ENCODE data around the gene OR7G2.

Gene OR7G2

DNA sequence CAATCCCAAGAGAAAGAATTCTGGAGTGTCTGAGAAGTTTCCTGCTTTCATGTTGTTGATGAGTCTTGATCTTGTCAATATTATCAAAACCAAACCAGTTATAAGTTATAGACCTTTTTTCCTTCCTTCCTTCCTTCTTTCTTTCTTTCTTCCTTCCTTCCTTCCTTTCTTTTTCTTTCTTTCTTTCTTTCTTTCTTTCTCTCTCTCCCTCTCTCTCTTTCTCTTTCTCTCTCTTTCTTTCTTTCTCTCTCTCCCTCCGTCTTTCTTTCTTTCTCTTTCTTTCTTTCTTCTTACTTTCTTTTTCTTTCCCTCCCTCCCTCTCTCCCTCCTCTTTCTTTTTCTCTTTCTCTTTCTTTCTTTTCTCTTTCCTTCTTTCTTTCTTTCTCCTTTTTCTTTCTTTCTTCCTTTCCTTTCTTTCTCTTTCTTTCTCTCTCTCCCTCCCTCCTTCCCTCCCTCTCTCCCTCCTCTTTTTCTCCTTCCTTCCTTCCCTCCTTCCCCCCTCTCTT lies 19.7 kb upstream of the OR7G2 start, which contains the start of gene OR7G3:
Gene OR7G3 (minus strand): TSS at position 51 of the 506 bp plus-strand sequence. CDS start 0 bp downstream, at position 51.
- TF ChIP-seq ZFX (IDR thresholded peaks at IDR 0.05; ENCODE audit: borderline replicate concordance), result no peak
- H3K27ac ChIP-seq, result no peak within 1 kb of the TSS

DNA sequence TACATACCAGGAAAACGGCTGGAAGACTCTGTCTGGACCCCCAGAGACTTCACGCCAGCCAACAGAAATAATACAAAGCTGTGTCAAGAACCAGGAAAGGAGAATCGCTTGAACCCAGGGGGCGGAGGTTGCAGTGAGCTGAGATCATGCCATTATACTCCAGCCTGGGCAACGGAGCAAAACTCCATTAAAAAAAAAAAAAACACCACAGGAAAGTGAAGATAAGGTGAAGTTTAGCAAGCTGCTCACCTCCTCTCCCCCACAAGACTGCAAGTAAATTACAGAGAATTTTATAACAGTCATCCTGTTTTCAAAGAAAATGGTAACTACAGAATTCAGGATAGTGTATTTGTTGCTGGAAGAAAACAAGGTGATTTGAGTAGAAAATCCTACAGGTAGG lies 9.3 kb upstream of the OR7G2 start:
- TF ChIP-seq, protein P1, sequence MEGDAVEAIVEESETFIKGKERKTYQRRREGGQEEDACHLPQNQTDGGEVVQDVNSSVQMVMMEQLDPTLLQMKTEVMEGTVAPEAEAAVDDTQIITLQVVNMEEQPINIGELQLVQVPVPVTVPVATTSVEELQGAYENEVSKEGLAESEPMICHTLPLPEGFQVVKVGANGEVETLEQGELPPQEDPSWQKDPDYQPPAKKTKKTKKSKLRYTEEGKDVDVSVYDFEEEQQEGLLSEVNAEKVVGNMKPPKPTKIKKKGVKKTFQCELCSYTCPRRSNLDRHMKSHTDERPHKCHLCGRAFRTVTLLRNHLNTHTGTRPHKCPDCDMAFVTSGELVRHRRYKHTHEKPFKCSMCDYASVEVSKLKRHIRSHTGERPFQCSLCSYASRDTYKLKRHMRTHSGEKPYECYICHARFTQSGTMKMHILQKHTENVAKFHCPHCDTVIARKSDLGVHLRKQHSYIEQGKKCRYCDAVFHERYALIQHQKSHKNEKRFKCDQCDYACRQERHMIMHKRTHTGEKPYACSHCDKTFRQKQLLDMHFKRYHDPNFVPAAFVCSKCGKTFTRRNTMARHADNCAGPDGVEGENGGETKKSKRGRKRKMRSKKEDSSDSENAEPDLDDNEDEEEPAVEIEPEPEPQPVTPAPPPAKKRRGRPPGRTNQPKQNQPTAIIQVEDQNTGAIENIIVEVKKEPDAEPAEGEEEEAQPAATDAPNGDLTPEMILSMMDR (IDR thresholded peaks at IDR 0.05), result no peak
- no peak for TF ChIP-seq ZFX (IDR thresholded peaks at IDR 0.05; ENCODE audit: borderline replicate concordance)
- H3K27ac ChIP-seq, result no peak overlapping the region

DNA sequence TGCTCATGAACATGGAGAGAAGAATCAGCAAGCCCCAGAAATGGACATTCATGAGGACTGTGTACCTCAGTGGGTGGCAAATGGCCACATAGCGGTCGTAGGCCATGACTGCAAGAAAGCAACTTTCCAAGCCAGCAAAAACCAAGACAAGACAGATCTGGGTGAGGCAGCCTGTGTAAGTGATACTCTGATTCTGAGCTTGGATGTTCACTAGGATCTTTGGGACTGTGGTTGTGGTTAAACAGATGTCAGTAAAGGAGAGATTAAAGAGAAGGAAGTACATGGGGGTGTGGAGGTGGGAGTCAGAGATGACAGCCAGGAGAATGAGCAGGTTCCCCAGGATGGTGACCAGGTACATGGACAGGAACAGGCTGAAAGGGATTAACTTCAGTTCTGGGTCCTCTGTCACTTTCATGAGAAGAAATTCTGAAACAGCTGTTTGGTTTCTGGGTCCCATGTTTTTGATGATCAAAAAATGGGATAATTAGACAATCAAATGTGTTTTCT lies 8.1 kb upstream of the OR7G2 start, which contains the start of gene OR7G1:
Gene OR7G1 (minus strand): TSS at position 457 of the 507 bp plus-strand sequence. CDS start 0 bp downstream, at position 457.
- no peak for TF ChIP-seq ZFX (IDR thresholded peaks at IDR 0.05; ENCODE audit: borderline replicate concordance)
- TF ChIP-seq, protein P1 (IDR thresholded peaks at IDR 0.05), result no peak

DNA sequence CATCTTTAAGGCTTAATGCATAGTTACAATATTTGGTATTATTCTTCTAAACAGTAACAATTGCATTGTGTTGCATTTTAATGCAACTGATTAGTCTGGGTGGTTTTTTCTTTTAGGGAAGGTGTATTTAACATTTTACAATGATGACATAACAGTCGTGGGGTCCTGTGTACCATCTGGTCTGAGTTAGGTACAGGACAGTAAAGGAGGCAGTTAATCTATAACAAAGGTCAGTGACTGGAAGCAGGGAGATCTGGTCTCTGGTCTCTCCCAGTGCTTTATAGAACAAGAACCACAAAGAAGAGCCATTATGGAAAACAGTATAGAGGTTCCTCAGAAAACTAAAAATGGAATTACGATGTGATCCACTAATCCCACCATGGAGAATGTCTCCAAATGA lies 2.7 kb upstream of the OR7G2 start:
- TF ChIP-seq, protein P1 (IDR thresholded peaks at IDR 0.05), result no peak
- TF ChIP-seq ZFX (IDR thresholded peaks at IDR 0.05; ENCODE audit: borderline replicate concordance), result no peak
- no peak overlapping the region for H3K27ac ChIP-seq

More for the DNA sequence above, 8.1 kb upstream of the OR7G2 start, which contains the start of gene OR7G1:
- no peak within 1 kb of the TSS for H3K27ac ChIP-seq

DNA sequence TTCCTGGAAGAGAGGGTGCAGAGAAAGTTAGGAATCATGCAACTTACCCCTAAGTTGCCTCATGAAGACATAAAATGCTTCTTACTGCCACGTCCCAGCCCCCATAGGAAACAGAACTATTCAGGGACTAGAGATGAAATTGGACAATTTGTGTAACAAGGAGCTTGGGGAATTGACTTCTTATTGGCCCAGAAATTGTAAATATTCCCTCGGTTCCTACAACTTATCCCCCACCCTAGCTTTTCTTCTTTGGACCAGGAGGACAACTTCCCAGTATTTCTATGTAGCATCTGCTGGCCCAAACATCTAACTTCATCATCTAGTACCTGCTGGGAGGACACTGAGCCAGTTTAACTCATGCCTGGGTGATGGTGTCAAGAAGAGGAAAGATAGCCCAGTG lies 20.5 kb downstream of the OR7G2 start, which contains the start of gene OR1M1:
Gene OR1M1 (plus strand): TSS at position 301 of the 400 bp plus-strand sequence. CDS start 6,184 bp downstream, outside the sequence.
- TF ChIP-seq, protein P1 (IDR thresholded peaks at IDR 0.05), result no peak
- TF ChIP-seq ZFX (IDR thresholded peaks at IDR 0.05; ENCODE audit: borderline replicate concordance), result no peak
- no peak within 1 kb of the TSS for H3K27ac ChIP-seq

DNA sequence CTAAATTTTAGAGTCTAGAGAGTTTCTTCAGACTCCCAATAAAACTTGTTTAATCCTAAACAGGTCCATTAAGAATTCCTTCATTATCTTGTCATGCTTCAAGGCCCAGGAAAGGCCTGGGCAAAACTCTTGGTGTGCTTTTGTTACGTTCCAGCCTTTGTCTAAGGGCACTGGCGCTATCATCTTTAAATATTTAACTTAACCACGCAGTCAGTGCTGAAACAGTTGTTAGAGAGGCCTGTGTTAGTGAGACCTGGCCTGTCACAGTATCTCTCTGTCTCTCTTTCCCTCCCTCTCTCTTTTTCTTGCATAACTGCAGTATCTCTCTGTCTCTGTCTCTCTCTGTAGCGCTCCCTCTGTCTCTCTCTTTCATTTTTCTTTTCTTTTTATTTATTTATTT lies 28.6 kb downstream of the OR7G2 start:
- no peak for TF ChIP-seq ZFX (IDR thresholded peaks at IDR 0.05; ENCODE audit: borderline replicate concordance)
- TF ChIP-seq, protein P1 (IDR thresholded peaks at IDR 0.05), result no peak
- no peak overlapping the region for H3K27ac ChIP-seq

DNA sequence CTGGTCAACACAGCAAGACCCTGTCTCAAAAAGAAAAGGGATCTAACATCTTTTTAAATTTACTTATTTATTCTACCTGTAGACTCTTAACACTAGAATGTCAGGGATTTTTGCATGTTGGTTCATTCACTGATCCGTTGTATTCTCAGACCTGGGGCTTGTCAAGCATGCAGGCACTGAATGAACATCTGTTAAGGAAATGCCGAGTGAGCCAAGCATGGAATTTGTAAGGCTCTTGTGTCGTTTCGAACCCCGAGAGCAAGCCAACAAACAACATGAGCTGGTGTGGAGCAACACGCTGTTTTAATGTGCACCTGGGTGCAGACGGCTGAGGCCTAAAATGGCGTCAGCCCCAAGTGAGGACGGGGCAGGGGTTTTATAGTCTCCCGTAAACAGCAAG lies 30.4 kb downstream of the OR7G2 start:
- no peak overlapping the region for H3K27ac ChIP-seq
- TF ChIP-seq, protein P1 (IDR thresholded peaks at IDR 0.05), result no peak
- no peak for TF ChIP-seq ZFX (IDR thresholded peaks at IDR 0.05; ENCODE audit: borderline replicate concordance)
